Measurements from ENCODE around the gene WDR27.

- TF ChIP-seq CTCF (IDR thresholded peaks at IDR 0.05) (no peak), POLR2A (IDR thresholded peaks at IDR 0.05) (peak in 1 of 2 donors; percentile 72)
Observed at GRCh38 chr6:169725125-169726048, 23.6 kb upstream of the WDR27 start.
